Panc1 (cell line): Measurements from ENCODE around the gene MISP3. TPM values are rescaled to one million over a fixed set of nuclear protein-coding genes. Genes with fewer than 3 reads are reported as not detected.
"Not testable (repeated sequence)": the region's sequence is repeated elsewhere in the genome, so short reads cannot be mapped to it uniquely, and the experiment has no call there.

ENCODE experiments used
- ATAC-seq: fragments of 200-7000 bp; cut with Tn5 transposase; 2 replicates; pipeline ENCODE4 v1.9.1; 2020; ENCODE audit warnings: mild to moderate bottlenecking, moderate library complexity
- BruUV-seq: library from RNA; stranded (reverse); fragments of 400-500 nt; replicated peaks from 2 replicates; lab custom pipeline; 2021; lab: Mats Ljungman, UMichigan
- CTCF ChIA-PET: fragments of 300-600 bp; sonication (Branson Sonifier 250); formaldehyde crosslinking; loops from one replicate; lab custom pipeline; 2022; ENCODE audit warnings: antibody characterized with exemption; lab: Charles Lee
- POLR2A ChIA-PET: fragments of 300-600 bp; sonication (Branson Sonifier 250); formaldehyde crosslinking; loops from one replicate; lab custom pipeline; 2022; ENCODE audit warnings: antibody characterized with exemption; lab: Charles Lee
- DNase-seq: peaks from one replicate; pipeline ENCODE4 v3.0.0-alpha.2; 2010; ENCODE audit warnings: low read depth, low spot score
- H3K27ac ChIP-seq: 2 replicates; pipeline ENCODE4 v1.5.1; 2011; ENCODE audit warnings: mild to moderate bottlenecking, low read length, inconsistent platforms
- H3K27me3 ChIP-seq: fragments of 200-500 bp; sonication (Bioruptor generic); 2 replicates; pipeline ENCODE4 v1.6.0; 2014; ENCODE audit warnings: low read length, inconsistent platforms; ENCODE audit not compliant: control insufficient read depth, insufficient read depth
- H3K36me3 ChIP-seq: fragments of 200-500 bp; sonication (Bioruptor generic); 2 replicates; pipeline ENCODE4 v1.5.1; 2014; ENCODE audit warnings: inconsistent platforms, mild to moderate bottlenecking, low read length, moderate library complexity; ENCODE audit not compliant: control insufficient read depth, insufficient read depth
- H3K4me1 ChIP-seq: 2 replicates; pipeline ENCODE4 v1.5.1; 2011; ENCODE audit warnings: inconsistent platforms, mild to moderate bottlenecking, low read length, moderate library complexity; ENCODE audit not compliant: control insufficient read depth, insufficient read depth
- H3K4me3 ChIP-seq, 2 experiments: 2 replicates each; pipeline ENCODE4 v1.5.1; 2011 to 2012; ENCODE audit warnings: low read depth in 2 of 2, low read length in 2 of 2, mild to moderate bottlenecking in 2 of 2, inconsistent platforms in 1 of 2, moderate library complexity in 1 of 2
- H3K9me3 ChIP-seq: fragments of 200-500 bp; sonication (Bioruptor generic); 2 replicates; pipeline ENCODE4 v1.5.1; 2014; ENCODE audit warnings: low read depth, mild to moderate bottlenecking, inconsistent platforms, low read length, moderate library complexity; ENCODE audit not compliant: control insufficient read depth, insufficient read depth
- POLR2AphosphoS5 ChIP-seq: IDR thresholded peaks from 2 replicates; pipeline ENCODE4 v1.6.1; 2012; ENCODE audit warnings: mild to moderate bottlenecking, low read depth, low read length, moderate library complexity
- SIN3A ChIP-seq: IDR thresholded peaks from 2 replicates; pipeline ENCODE4 v1.6.1; 2012; ENCODE audit warnings: low read depth, mild to moderate bottlenecking, low read length, moderate library complexity, borderline replicate concordance; ENCODE audit not compliant: insufficient read depth
- TCF7L2 ChIP-seq: IDR thresholded peaks from 2 replicates; pipeline ENCODE4 v1.6.1; 2011; ENCODE audit warnings: mild to moderate bottlenecking, low read depth, low read length, inconsistent platforms
- in situ Hi-C: cut with HindIII; loops from 2 replicates; pipeline ENCODE4 v1.10.0; 2016; ENCODE audit warnings: low sequenced_read_pairs, low pct_unique_long_range_greater_than_20kb
- intact Hi-C: fragments of 100-400 bp; cut with micrococcal nuclease; formaldehyde crosslinking; loops from one replicate; pipeline ENCODE4 v1.10.0; 2022; ENCODE audit not compliant: unreplicated experiment
- total RNA-seq: library from RNA; stranded (reverse); gene quantifications from one replicate; pipeline ENCODE4 v1.2.1, GENCODE V29; 2021; ENCODE audit not compliant: unreplicated experiment
- TF ChIP-seq, protein P1 (sequence below): fragments of 450-650 bp; IDR thresholded peaks from 2 replicates; pipeline ENCODE4 v1.5.1; 2017; ENCODE audit warnings: mild to moderate bottlenecking
- TF ChIP-seq, protein P2 (sequence below), 2 experiments: IDR thresholded peaks; 2 replicates each; pipeline ENCODE4 v1.6.1; 2011 to 2012; ENCODE audit warnings: low read depth in 2 of 2, control low read depth in 1 of 2, low read length in 1 of 2, mild to moderate bottlenecking in 1 of 2, moderate library complexity in 1 of 2; ENCODE audit not compliant: insufficient read depth in 1 of 2

The MISP3 gene
- total RNA-seq, 1 experiment from 2014 or later = 1.5 TPM

DNA sequence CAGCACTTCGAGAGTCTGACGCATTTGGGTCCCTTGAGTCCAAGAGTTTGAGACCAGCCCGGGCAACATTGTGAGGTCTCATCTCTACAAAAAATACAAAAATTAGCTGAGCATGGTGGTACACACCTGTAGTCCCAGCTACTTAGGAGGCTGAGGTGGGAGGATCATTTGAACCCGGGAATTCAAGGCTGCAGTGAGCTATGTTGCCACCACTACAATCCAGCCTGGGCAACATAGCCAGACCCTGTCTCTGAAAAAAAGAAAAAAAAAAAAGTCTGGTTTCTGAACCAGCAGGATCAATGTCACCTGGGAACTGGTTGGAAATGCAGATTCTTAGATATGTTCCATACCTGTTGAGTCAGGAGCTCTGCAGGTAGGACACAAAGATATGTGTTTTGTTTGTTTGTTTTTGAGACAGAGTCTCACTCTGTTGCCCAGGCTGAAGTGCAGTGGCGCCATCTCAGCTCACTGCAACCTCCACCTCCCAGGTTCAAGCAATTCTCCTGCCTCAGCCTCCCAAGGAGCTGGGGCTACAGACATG is 45.9 kb upstream of the MISP3 start:
- H3K27ac ChIP-seq, POLR2A ChIA-PET, intact Hi-C loops, H3K4me1 ChIP-seq, H3K27me3 ChIP-seq, DNase-seq, BruUV-seq, H3K4me3 ChIP-seq, CTCF ChIA-PET, H3K36me3 ChIP-seq, H3K9me3 ChIP-seq, in situ Hi-C loops, ATAC-seq: not testable (repeated sequence)

DNA sequence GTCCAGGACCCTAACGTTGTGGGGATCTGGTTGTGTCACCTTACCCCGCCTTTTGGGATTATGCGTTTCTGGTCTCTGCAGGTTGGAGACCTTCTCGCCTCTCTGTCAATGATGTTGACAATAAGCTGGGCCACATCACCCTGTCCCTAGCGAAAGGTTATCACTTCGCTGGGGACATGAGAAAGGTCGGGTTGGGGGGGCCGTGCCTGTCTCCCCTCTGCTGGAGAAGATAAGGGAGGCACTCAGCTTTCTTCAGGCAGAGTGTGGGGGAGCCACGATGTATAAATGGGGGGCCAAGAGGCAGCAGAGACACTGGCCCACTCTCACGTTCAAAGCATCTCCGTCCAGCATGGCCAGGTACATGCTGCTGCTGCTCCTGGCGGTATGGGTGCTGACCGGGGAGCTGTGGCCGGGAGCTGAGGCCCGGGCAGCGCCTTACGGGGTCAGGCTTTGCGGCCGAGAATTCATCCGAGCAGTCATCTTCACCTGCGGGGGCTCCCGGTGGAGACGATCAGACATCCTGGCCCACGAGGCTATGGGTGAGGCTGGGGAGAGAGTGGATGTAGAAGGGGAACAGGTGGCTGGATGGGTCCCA is 44.6 kb upstream of the MISP3 start, which contains the start of gene RLN3:
TSS of gene RLN3 (plus strand) at position 293 of the 595 bp plus-strand sequence. CDS start at position 350, 57 bp downstream.
- Histone ChIP-seq H3K9me3 (no peaks in the 10 kb centered on the region), H3K4me3 (no peak within 1 kb of the TSS), H3K36me3 (no peaks in the 10 kb centered on the region; the same call in 1 of the 2 replicates), H3K4me1 (peaks cover 3% of the 10 kb centered on the region; the same call in 1 of the 2 replicates), H3K27ac (no peak within 1 kb of the TSS), H3K27me3 (no peaks in the 10 kb centered on the region)
- TF ChIP-seq, protein P1, sequence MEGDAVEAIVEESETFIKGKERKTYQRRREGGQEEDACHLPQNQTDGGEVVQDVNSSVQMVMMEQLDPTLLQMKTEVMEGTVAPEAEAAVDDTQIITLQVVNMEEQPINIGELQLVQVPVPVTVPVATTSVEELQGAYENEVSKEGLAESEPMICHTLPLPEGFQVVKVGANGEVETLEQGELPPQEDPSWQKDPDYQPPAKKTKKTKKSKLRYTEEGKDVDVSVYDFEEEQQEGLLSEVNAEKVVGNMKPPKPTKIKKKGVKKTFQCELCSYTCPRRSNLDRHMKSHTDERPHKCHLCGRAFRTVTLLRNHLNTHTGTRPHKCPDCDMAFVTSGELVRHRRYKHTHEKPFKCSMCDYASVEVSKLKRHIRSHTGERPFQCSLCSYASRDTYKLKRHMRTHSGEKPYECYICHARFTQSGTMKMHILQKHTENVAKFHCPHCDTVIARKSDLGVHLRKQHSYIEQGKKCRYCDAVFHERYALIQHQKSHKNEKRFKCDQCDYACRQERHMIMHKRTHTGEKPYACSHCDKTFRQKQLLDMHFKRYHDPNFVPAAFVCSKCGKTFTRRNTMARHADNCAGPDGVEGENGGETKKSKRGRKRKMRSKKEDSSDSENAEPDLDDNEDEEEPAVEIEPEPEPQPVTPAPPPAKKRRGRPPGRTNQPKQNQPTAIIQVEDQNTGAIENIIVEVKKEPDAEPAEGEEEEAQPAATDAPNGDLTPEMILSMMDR = no peak
- TF ChIP-seq, protein P2, sequence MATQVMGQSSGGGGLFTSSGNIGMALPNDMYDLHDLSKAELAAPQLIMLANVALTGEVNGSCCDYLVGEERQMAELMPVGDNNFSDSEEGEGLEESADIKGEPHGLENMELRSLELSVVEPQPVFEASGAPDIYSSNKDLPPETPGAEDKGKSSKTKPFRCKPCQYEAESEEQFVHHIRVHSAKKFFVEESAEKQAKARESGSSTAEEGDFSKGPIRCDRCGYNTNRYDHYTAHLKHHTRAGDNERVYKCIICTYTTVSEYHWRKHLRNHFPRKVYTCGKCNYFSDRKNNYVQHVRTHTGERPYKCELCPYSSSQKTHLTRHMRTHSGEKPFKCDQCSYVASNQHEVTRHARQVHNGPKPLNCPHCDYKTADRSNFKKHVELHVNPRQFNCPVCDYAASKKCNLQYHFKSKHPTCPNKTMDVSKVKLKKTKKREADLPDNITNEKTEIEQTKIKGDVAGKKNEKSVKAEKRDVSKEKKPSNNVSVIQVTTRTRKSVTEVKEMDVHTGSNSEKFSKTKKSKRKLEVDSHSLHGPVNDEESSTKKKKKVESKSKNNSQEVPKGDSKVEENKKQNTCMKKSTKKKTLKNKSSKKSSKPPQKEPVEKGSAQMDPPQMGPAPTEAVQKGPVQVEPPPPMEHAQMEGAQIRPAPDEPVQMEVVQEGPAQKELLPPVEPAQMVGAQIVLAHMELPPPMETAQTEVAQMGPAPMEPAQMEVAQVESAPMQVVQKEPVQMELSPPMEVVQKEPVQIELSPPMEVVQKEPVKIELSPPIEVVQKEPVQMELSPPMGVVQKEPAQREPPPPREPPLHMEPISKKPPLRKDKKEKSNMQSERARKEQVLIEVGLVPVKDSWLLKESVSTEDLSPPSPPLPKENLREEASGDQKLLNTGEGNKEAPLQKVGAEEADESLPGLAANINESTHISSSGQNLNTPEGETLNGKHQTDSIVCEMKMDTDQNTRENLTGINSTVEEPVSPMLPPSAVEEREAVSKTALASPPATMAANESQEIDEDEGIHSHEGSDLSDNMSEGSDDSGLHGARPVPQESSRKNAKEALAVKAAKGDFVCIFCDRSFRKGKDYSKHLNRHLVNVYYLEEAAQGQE (IDR thresholded peaks at IDR 0.05; ENCODE audit: insufficient read depth in 1 of 2, low read depth in 2 of 2, low read length in 1 of 2) = no peak
- TF ChIP-seq TCF7L2 = no peak
- no peak for TF ChIP-seq SIN3A
- TF ChIP-seq POLR2AphosphoS5 = no peak
- ChIA-PET CTCF (interaction anchor here (0.5 kb wide), 1 partner anchor 167 kb away, joined by 13 read pairs; no protein-coding TSS in a partner anchor), POLR2A (interaction anchor here (0.5 kb wide), 1 partner anchor 114 kb away, joined by 4 read pairs; no protein-coding TSS in a partner anchor)
- in situ Hi-C loops = no loop called here
- no TSS peak for BruUV-seq
- ATAC-seq (no peak), DNase-seq (no peak)
- intact Hi-C loops = no loop called here

DNA sequence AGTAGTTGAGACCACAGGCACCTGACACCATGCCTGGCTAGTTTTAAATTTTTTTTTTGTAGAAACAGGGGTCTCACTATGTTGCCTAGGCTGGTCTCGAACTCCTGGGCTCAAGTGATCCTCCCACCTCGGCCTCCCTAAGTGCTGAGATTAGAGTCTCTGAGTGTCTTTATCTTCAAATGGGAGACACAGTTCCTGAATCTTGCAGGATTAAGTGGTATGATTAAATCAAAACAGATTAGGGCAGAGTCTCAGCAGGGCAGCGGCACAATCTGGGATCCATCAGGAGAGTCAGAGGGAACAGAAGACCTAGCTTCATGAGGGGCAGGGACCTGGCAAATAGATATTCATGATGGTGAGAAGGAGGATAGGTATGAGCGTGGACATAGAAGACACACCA is 43.7 kb upstream of the MISP3 start:
- in situ Hi-C loops = no loop called here
- H3K9me3 ChIP-seq = no peaks in the 10 kb centered on the region
- ATAC-seq (no peak), DNase-seq (no peak)
- TF ChIP-seq TCF7L2 = no peak
- no peak overlapping the region for H3K4me3 ChIP-seq
- no peak overlapping the region for H3K27ac ChIP-seq
- intact Hi-C loops = no loop called here
- H3K4me1 ChIP-seq = no peaks in the 10 kb centered on the region
- ChIA-PET POLR2A (no interaction called here), CTCF (interaction anchor here (0.6 kb wide), 1 partner anchor 22 kb away, joined by 3 read pairs; no protein-coding TSS in a partner anchor)
- no TSS peak for BruUV-seq
- no peaks in the 10 kb centered on the region for H3K27me3 ChIP-seq
- H3K36me3 ChIP-seq = no peaks in the 10 kb centered on the region; the same call in 1 of the 2 replicates
